Fibroblast of the aortic adventitia (primary cell): ENCODE results near the gene PDZD7. TPM values are rescaled to one million over a fixed set of nuclear protein-coding genes. Genes with fewer than 3 reads are reported as not detected.
A peak's percentile ranks its signal among the peaks of the same experiment; 100 is the strongest.

Experiments used
- DNase-seq: peaks from one replicate; pipeline ENCODE4 v3.0.0-alpha.2; 2010; ENCODE audit warnings: low read depth
- H3K4me3 ChIP-seq: 2 replicates; pipeline ENCODE4 v1.5.1; 2011; ENCODE audit warnings: low read depth, mild to moderate bottlenecking, control low read depth, low read length, moderate library complexity
- total RNA-seq: library from RNA; depleted of rRNA; stranded (reverse); fragments of >200 nt; gene quantifications from 2 replicates; pipeline ENCODE4 v1.2.3, GENCODE V29; 2012; ENCODE audit warnings: low replicate concordance
- TF ChIP-seq, protein P1 (sequence below): IDR thresholded peaks from 2 replicates; pipeline ENCODE4 v1.5.1; 2011; ENCODE audit warnings: mild to moderate bottlenecking, low read length, control low read depth, inconsistent platforms; ENCODE audit not compliant: insufficient read depth

The PDZD7 gene
- total RNA-seq, 1 donor = 0.27 TPM

DNA sequence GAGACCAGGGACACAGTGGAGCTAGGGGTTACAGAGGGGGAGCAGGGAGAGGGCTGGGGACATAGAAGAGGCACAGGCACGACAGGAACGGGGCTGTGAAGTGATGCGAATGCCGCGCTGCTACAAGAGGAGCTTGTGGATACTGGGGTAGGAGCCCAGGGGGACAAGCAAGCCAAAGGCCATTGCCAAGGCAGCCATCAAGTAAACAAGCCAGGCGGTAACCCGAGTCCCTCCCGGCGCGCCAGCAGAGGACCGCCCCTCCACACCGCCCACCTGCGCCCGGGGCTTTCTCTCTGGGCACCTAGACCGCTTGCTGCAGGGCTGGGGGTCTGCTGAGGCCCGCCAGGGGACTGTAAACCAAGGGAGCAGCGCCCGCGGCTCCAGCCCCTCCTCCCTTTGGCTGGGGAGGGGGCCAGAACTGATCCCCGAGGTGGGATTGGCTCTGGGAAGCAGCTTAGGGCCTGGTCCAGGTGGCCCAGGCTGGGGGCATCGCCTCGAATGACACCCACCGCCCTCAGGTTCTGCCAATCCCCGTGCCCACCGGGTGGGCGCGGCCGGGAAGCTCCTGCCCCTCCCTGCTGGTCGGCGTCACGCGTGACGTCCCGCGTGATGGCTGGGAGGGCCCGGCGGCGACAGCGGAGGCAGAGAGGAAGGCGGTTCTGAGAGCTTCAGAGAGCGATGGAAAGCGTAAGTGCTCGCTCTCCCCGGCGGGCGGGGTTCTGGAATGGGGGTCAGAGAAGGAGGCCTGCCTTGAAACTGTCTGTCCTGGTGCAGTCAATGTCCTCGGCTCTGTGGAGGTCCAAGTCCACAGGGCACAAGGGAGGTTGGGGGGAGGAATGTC lies 1.1 kb upstream of the PDZD7 start:
- TF ChIP-seq, protein P1, sequence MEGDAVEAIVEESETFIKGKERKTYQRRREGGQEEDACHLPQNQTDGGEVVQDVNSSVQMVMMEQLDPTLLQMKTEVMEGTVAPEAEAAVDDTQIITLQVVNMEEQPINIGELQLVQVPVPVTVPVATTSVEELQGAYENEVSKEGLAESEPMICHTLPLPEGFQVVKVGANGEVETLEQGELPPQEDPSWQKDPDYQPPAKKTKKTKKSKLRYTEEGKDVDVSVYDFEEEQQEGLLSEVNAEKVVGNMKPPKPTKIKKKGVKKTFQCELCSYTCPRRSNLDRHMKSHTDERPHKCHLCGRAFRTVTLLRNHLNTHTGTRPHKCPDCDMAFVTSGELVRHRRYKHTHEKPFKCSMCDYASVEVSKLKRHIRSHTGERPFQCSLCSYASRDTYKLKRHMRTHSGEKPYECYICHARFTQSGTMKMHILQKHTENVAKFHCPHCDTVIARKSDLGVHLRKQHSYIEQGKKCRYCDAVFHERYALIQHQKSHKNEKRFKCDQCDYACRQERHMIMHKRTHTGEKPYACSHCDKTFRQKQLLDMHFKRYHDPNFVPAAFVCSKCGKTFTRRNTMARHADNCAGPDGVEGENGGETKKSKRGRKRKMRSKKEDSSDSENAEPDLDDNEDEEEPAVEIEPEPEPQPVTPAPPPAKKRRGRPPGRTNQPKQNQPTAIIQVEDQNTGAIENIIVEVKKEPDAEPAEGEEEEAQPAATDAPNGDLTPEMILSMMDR = no peak
- DNase-seq = peak; percentile 68
- peak overlapping the region; percentile 92 for H3K4me3 ChIP-seq

DNA sequence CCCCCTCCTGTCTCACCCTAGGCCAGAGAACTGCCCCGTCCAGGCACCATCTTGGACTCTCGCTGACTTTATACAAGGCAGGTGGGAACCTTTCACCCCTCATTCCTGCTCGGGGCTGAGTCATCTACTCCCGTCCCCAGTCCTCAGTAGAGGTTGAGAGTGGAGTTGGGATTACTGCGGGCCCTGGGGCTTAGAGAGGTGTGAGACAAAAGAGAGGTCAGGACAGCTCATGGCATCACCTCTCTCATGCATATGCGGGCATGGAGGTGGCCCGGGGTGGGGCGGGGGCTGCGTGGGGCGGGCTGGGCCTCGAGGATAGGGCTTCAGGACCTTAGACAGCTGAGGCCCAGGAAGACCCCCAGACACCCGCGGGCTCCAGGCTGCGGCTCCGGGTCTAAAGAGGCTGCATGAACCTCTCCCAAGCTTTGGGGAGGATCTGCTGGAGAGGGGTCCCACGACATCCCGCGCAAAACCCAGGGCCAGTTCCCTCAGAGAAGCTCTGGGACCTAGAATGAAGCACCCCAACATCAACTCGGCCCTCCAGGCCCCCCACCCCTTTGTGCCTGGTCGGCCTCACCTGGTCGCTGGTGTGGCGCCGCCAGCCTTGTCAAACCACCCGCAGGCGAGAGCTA lies 317 bp downstream of the PDZD7 start:
- H3K4me3 ChIP-seq = peak overlapping the region; percentile 92
- TF ChIP-seq, protein P1 = no peak
- no peak for DNase-seq

DNA sequence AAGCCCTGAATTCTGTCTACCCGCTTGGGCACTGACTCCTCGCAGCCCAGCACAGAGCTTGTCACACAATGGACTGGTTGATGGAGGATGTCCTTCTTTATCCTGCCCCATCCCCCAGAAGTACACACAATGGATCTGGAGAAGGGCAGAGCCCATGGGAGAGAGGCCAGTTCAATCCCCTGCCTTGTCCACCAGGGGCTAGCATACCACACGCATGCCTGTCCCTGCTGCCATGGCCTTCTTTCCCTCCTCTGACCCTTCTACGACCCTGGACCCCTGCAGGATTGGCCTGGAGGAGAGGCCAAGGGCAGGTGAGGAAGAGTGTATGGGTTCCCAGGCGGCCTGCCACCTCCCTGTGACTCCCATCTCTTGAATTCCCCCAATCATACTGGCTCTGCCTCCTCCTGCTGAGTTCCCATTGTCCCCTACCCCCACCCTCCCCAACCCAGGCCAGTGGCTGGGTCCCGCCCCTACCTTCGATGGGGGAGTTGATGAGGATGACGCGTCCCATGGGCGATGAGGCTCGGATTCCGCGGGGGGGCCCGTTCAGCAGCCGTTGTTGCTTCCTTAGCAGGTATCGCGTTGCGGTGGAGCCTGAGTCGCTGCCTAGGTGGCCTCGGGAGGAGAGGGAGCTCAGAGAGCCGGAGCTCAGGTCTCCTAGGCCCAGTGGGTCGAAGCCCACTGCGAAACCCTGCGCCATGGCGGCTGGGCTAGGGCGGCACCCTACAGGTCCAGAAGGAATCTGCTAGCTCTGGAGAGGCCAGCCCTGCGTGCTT lies 1.2 kb downstream of the PDZD7 start:
- TF ChIP-seq, protein P1 = peak; percentile 16
- DNase-seq = no peak
- no peak overlapping the region for H3K4me3 ChIP-seq

DNA sequence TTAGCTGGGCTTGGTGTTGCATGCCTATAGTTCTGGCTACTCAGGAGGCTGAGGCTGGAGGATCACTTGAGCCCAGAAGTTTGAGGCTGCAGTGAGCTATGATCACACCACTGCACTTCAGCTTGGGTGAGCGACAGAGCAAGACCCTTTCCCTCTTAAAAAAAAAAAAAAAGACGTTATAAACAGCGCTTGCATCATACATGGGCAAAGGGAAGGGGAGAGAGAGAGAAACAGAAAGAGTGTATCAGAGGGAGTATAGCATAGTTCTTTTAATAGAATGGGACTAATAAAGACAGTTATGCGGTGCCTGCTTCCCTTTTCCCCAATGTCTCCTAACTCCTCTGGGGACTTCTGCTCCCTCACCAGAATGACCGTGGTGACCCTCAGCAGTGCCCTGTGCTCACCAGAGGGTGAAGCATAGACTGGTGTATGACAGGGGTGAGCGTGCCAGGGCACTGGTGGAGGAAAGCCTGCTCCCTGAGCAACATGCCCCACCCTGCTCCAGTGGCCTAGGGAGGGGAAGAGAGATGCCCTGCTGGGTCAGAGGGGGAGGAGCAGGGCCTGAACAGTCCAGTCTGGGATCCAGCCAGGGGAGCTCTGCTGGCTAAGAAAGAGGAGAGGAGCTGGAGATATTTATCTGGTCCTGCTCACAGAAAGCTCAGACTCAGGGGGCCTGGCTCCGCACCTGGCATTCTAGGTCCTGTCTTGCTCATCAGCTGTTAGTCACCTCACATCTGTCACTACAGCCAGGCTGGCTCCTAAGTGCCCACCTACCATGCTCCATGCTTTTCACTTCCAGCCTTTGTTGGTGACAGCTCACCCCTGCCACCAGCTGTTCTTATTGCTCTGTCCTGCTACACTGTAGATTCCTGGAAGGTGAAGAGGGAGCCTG lies 2.2 kb downstream of the PDZD7 start:
- H3K4me3 ChIP-seq = no peak overlapping the region
- TF ChIP-seq, protein P1 = no peak
- DNase-seq = no peak

DNA sequence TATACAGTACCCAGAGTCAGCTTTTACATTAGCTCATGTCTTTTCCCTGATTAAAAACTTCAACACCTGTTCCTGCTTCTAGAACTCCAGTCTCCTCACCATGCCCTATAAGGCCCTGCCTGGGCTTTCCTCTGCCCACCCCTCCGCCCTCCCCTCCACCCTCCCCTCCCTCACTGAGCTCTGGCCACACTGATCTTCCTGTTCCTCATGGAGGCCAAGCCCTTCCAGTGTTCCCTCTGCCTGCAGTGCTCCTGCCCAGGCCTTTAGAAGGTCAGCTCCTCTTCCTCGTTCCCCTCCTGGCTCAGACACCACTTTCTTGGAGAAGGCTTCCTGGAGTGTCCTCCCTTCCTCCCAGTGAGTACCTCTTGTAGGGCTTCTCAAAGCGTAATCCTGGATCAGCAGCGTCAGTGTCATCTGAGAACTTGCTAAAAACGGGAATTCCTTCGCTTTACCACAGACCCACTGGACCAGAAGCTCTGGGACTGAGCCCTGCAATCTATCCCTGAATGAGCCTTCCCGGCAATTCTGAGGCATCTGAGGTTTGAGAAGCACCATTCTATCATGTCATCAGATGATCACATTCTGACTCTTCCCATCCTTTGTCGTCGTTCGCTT lies 3.7 kb downstream of the PDZD7 start:
- no peak overlapping the region for H3K4me3 ChIP-seq
- TF ChIP-seq, protein P1 = no peak
- no peak for DNase-seq
